GM12875 (cell line): Measurements from ENCODE around the gene CDH4.

Experiments used
- H3K4me3 ChIP-seq: one replicate; pipeline ENCODE4 v1.5.1; 2011; ENCODE audit warnings: low read depth, low read length, control low read depth
- CTCF ChIP-seq: IDR thresholded peaks from 2 replicates; pipeline ENCODE4 v1.5.1; 2011; ENCODE audit warnings: low read depth, mild to moderate bottlenecking, control low read depth, inconsistent platforms, low read length, moderate library complexity, borderline replicate concordance; ENCODE audit not compliant: insufficient read depth

CDH4 gene

GRCh38 chr20:61919675-61920365 is 667.8 kb downstream of the CDH4 start:
- H3K4me3 ChIP-seq: no peak overlapping the region
- TF ChIP-seq CTCF: no peak

- no peak overlapping the region for H3K4me3 ChIP-seq
- no peak for TF ChIP-seq CTCF
These were observed 670.4 kb downstream of the CDH4 start for GRCh38 chr20:61922411-61922810.

DNA sequence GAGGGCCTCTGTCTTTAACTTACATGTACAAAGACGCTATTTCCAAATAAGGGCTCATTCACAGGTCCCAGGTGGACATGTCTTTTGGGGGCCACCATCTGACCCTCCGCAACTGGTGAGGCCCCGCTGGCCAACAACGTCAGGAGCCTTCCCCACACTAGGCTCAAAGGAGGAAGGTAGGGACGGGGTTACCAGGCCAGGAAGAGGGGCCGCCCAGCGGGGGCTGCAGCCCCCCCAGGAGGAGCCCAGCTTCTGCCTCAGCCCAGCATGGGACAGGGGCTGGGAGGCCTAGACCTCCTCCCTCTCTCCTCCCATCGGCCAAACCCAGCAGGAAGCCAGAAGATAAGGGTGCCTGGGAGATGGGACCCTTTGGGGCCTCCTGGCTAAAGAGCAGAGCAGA is 670.9 kb downstream of the CDH4 start:
- no peak overlapping the region for H3K4me3 ChIP-seq
- no peak for TF ChIP-seq CTCF

DNA sequence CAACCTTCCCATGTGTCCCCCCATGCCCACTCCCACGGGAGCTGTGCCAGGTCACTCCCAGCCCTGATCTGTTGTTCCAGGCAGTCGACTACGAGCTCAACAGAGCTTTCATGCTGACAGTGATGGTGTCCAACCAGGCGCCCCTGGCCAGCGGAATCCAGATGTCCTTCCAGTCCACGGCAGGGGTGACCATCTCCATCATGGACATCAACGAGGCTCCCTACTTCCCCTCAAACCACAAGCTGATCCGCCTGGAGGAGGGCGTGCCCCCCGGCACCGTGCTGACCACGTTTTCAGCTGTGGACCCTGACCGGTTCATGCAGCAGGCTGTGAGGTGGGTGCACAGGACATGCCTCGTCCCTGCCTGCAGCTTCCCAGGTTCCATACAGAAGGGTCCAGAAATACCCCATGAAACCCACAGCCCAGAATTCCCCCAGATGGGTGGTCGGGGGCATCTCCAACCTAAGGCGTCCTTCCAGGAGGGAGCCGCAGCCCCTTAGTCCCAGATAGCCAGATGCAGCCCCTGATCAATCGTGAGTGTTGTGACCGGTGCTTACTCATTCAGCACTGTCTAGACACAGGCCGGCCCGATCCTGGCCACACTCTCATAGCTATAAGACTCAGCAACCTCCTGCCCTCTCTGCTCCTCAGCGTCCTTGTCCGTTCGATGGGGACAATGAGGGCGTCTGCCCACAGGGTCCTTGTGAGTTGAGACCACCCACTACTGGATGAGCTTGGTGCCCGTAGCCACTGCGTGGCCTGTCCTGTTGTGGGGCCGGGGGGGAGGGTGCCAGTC is 671.5 kb downstream of the CDH4 start:
- TF ChIP-seq CTCF: no peak
- H3K4me3 ChIP-seq: no peak overlapping the region

GRCh38 chr20:61924211-61924857 is 672.3 kb downstream of the CDH4 start:
- TF ChIP-seq CTCF: no peak
- H3K4me3 ChIP-seq: no peak overlapping the region

GRCh38 chr20:61924858-61925554 is 672.9 kb downstream of the CDH4 start:
- TF ChIP-seq CTCF: no peak
- no peak overlapping the region for H3K4me3 ChIP-seq
